GM23248 (cell line): ENCODE measurements around the gene ABCD2. TPM values are rescaled to one million over a fixed set of nuclear protein-coding genes. Genes with fewer than 3 reads are reported as not detected.
"Not testable (repeated sequence)": the region's sequence is repeated elsewhere in the genome, so short reads cannot be mapped to it uniquely, and the experiment has no call there.

Experiments used
- DNase-seq: peaks from one replicate; pipeline ENCODE4 v3.0.0-alpha.2; 2015
- H2AFZ ChIP-seq: fragments of 200-600 bp; sonication (generic); 2 replicates; pipeline ENCODE4 v1.6.1; 2016; ENCODE audit warnings: antibody characterized with exemption
- H3F3A ChIP-seq: fragments of 200-600 bp; sonication (generic); 2 replicates; pipeline ENCODE4 v1.6.1; 2016; ENCODE audit warnings: mild to moderate bottlenecking, antibody characterized with exemption, mixed run types; ENCODE audit not compliant: insufficient read depth
- H3K27ac ChIP-seq: fragments of 200-600 bp; sonication (generic); 2 replicates; pipeline ENCODE4 v1.5.1; 2016; ENCODE audit warnings: mild to moderate bottlenecking
- H3K27me3 ChIP-seq: fragments of 200-600 bp; sonication (generic); replicated peaks from 2 replicates; pipeline ENCODE4 v1.6.1; 2016; ENCODE audit warnings: mild to moderate bottlenecking; ENCODE audit not compliant: insufficient read depth
- H3K36me3 ChIP-seq: fragments of 200-600 bp; sonication (generic); 2 replicates; pipeline ENCODE4 v1.6.1; 2016; ENCODE audit warnings: low read depth, mild to moderate bottlenecking
- H3K4me1 ChIP-seq: fragments of 200-600 bp; sonication (generic); 2 replicates; pipeline ENCODE4 v1.6.1; 2016; ENCODE audit warnings: mild to moderate bottlenecking; ENCODE audit not compliant: insufficient read depth
- H3K4me2 ChIP-seq: fragments of 200-600 bp; sonication (generic); one replicate; pipeline ENCODE4 v1.6.1; 2016; ENCODE audit warnings: mild to moderate bottlenecking; ENCODE audit not compliant: unreplicated experiment
- H3K4me3 ChIP-seq: fragments of 200-600 bp; sonication (generic); 2 replicates; pipeline ENCODE4 v1.5.1; 2016; ENCODE audit warnings: mild to moderate bottlenecking
- H3K79me2 ChIP-seq: fragments of 200-600 bp; sonication (generic); 2 replicates; pipeline ENCODE4 v1.6.1; 2016; ENCODE audit warnings: mild to moderate bottlenecking; ENCODE audit not compliant: insufficient read depth
- H3K9ac ChIP-seq: fragments of 200-600 bp; sonication (generic); 2 replicates; pipeline ENCODE4 v1.6.1; 2016; ENCODE audit warnings: mild to moderate bottlenecking
- H3K9me2 ChIP-seq: fragments of 200-600 bp; sonication (generic); 2 replicates; pipeline ENCODE4 v1.6.1; 2016; ENCODE audit warnings: mixed run types, mild to moderate bottlenecking, moderate library complexity; ENCODE audit not compliant: insufficient read depth
- H3K9me3 ChIP-seq: fragments of 200-600 bp; sonication (generic); one replicate; pipeline ENCODE4 v1.6.1; 2017; ENCODE audit warnings: low read depth
- H4K20me1 ChIP-seq: fragments of 200-600 bp; sonication (generic); 2 replicates; pipeline ENCODE4 v1.6.0; 2016; ENCODE audit not compliant: insufficient read depth
- EZH2 ChIP-seq: fragments of 200-600 bp; sonication (generic); IDR thresholded peaks from 2 replicates; pipeline ENCODE4 v1.6.1; 2018; ENCODE audit warnings: antibody characterized with exemption, mild to moderate bottlenecking; ENCODE audit not compliant: insufficient read depth, poor library complexity, severe bottlenecking
- EZH2phosphoT487 ChIP-seq: fragments of 200-600 bp; sonication (generic); IDR thresholded peaks from 2 replicates; pipeline ENCODE4 v1.6.1; 2018; ENCODE audit warnings: antibody characterized with exemption, moderate library complexity, mild to moderate bottlenecking, low read depth; ENCODE audit not compliant: insufficient read depth
- WGBS, 2 experiments: methylation state at CpG; one replicate each; pipeline ENCODE4 v1.1.6; 2015 to 2017; ENCODE audit warnings: low lambda C conversion rate in 2 of 2, low coverage in 1 of 2; ENCODE audit errors: missing lambda C conversion rate in 2 of 2; 5-methylcytosine and 5-hydroxymethylcytosine counted together
- in situ Hi-C: fragments of 300-500 bp; cut with MboI; formaldehyde crosslinking; loops from 2 replicates; pipeline ENCODE4 v1.15.0; 2020
- polyA plus RNA-seq: library from polyadenylated mRNA; unstranded; fragments of >200 nt; fragmentation: Nextera tagmentation; extraction: Ambion mirVana; gene quantifications from 2 replicates; pipeline ENCODE4 v1.2.1, GENCODE V29; 2016
- total RNA-seq: library from RNA; depleted of rRNA; stranded (reverse); fragments of >200 nt; shearing (Covaris generic); gene quantifications from 2 replicates; pipeline ENCODE4 v1.2.3, GENCODE V29; 2014

The ABCD2 gene
- total and polyA plus RNA-seq, 2 experiments from 2014 or later = 0.11 TPM; not detected in 1

DNA sequence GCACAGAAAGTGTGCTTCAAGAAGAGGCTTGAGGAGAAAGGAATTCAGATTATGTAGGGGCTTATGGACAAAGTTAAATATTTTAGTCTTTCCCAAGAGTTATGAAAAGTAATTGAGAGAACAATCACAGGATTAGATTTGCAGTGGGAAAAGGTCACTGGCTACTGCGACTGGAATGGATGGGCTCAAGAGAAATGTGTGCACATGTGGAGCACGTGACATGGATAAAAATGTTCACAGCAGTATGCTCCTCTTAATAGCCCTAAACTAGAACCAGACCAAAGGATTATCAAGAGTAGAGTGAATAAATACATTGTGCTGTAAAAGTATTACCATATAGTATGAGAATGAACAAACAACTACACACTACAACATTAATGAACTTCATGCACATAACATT is 78.1 kb downstream of the ABCD2 start:
- no peak for DNase-seq
- H3F3A ChIP-seq = no peaks in the 10 kb centered on the region

GRCh38 chr12:39538679-39539104 is 80.9 kb downstream of the ABCD2 start:
- no peak for TF ChIP-seq EZH2phosphoT487
- no peak for TF ChIP-seq EZH2
- 78 to 79% methylated on average over 18 of the region's 18 CpGs for WGBS, 2 experiments
- Histone ChIP-seq H3K9ac (no peak overlapping the region), H3K4me2 (no peak overlapping the region), H3K4me1 (no peaks in the 10 kb centered on the region), H3K27me3 (no peaks in the 10 kb centered on the region), H4K20me1 (no peaks in the 10 kb centered on the region), H3K27ac (no peak overlapping the region), H3K79me2 (no peaks in the 10 kb centered on the region), H3K4me3 (no peak overlapping the region), H3K9me2 (no peaks in the 10 kb centered on the region), H3K9me3 (no peaks in the 10 kb centered on the region), H2AFZ (no peak overlapping the region), H3K36me3 (no peaks in the 10 kb centered on the region), H3F3A (no peaks in the 10 kb centered on the region)
- DNase-seq = no peak
- in situ Hi-C loops = no loop called here

More for the DNA sequence above, 78.1 kb downstream of the ABCD2 start:
- no peak overlapping the region for H2AFZ ChIP-seq
- WGBS, 2 experiments = 29 to 34% methylated on average over 2 of the region's 2 CpGs
- no peak overlapping the region for H3K27ac ChIP-seq
- H3K36me3 ChIP-seq = no peaks in the 10 kb centered on the region
- no peak for TF ChIP-seq EZH2phosphoT487
- no peak for TF ChIP-seq EZH2
- no peaks in the 10 kb centered on the region for H3K4me1 ChIP-seq
- H3K4me3 ChIP-seq = no peak overlapping the region
- H3K79me2 ChIP-seq = no peaks in the 10 kb centered on the region
- H3K27me3 ChIP-seq = no peaks in the 10 kb centered on the region
- H3K9me2 ChIP-seq = no peaks in the 10 kb centered on the region
- H3K9ac ChIP-seq = no peak overlapping the region
- no peaks in the 10 kb centered on the region for H3K9me3 ChIP-seq
- in situ Hi-C loops = no loop called here
- no peaks in the 10 kb centered on the region for H4K20me1 ChIP-seq
- H3K4me2 ChIP-seq = no peak overlapping the region

DNA sequence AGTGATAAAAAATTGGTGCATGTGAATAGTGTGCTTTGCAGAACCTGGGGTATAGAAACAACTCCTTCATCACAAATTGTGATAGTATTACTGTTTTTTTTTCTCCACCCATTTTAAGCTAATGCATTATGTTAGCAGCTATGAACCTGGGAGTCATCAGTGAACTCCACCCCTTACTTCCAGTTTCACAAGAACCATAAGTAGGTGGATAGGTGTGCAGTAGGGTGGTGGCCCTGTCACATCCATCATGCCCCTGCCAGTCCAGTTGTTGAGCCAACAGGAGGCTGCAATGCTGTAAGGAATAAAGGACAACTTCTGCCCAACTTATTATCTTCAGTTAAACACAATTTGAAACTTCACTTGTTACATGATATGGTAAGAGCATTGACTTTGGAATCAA is 85.7 kb downstream of the ABCD2 start:
- Histone ChIP-seq H3K27me3 (no peaks in the 10 kb centered on the region), H3K9me2 (no peaks in the 10 kb centered on the region; the same call in 1 of the 2 replicates), H3K9ac (no peak overlapping the region), H4K20me1 (no peaks in the 10 kb centered on the region), H3K4me2 (no peak overlapping the region), H2AFZ (no peak overlapping the region), H3K4me3 (no peak overlapping the region), H3K4me1 (no peaks in the 10 kb centered on the region), H3K36me3 (no peaks in the 10 kb centered on the region), H3F3A (no peaks in the 10 kb centered on the region), H3K27ac (no peak overlapping the region), H3K9me3 (no peaks in the 10 kb centered on the region), H3K79me2 (no peaks in the 10 kb centered on the region)
- in situ Hi-C loops = no loop called here
- no peak for TF ChIP-seq EZH2phosphoT487
- TF ChIP-seq EZH2 = no peak
- no peak for DNase-seq

- Histone ChIP-seq H3K9me2 (no peaks in the 10 kb centered on the region; the same call in 1 of the 2 replicates), H3F3A (no peaks in the 10 kb centered on the region), H3K9ac (no peak overlapping the region), H3K4me2 (no peak overlapping the region), H3K4me1 (no peaks in the 10 kb centered on the region), H3K9me3 (no peaks in the 10 kb centered on the region), H4K20me1 (no peaks in the 10 kb centered on the region), H3K79me2 (no peaks in the 10 kb centered on the region), H2AFZ (no peak overlapping the region), H3K27me3 (no peaks in the 10 kb centered on the region), H3K36me3 (no peaks in the 10 kb centered on the region), H3K27ac (no peak overlapping the region), H3K4me3 (no peak overlapping the region)
- TF ChIP-seq EZH2 (no peak), EZH2phosphoT487 (no peak)
- in situ Hi-C loops = no loop called here
- 64 to 69% methylated on average over 4 of the region's 4 CpGs for WGBS, 2 experiments
- DNase-seq = no peak
These were observed 87.2 kb downstream of the ABCD2 start for GRCh38 chr12:39532448-39532847.

DNA sequence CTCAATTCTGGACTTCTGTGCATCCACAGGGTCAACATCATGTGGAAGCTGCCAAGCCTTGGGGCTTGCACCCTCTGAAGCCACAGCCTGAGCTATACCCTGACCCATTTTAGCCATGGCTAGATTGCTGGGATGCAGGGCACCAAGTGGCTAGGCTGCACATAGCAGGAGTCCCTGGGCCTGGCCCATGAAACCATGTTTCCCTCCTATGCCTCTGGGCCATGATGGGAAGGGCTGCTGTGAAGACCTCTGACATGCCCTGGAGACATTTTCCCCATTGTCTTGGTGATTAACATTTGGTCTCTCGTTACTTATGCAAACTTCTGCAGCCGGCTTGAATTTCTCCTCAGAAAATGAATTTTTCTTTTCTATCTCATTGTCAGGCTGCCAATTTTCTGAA is 92.6 kb downstream of the ABCD2 start:
- Histone ChIP-seq H3K9me3 (no peaks in the 10 kb centered on the region), H3F3A (no peaks in the 10 kb centered on the region), H4K20me1 (no peaks in the 10 kb centered on the region), H3K4me1 (no peaks in the 10 kb centered on the region), H3K27ac (no peak overlapping the region), H3K79me2 (no peaks in the 10 kb centered on the region), H3K36me3 (no peaks in the 10 kb centered on the region), H3K4me3 (no peak overlapping the region), H3K9me2 (no peaks in the 10 kb centered on the region; the same call in 1 of the 2 replicates), H2AFZ (no peak overlapping the region), H3K4me2 (no peak overlapping the region), H3K27me3 (no peaks in the 10 kb centered on the region), H3K9ac (no peak overlapping the region)
- no peak for DNase-seq
- no peak for TF ChIP-seq EZH2
- no peak for TF ChIP-seq EZH2phosphoT487
- 39 to 50% methylated on average over 2 of the region's 2 CpGs for WGBS, 2 experiments
- in situ Hi-C loops = no loop called here

GRCh38 chr12:39522167-39522566 is 97.4 kb downstream of the ABCD2 start:
- H4K20me1 ChIP-seq, H3K79me2 ChIP-seq, H3K9me2 ChIP-seq, H3K4me1 ChIP-seq, H3K4me2 ChIP-seq, H3K9me3 ChIP-seq, H3F3A ChIP-seq, H3K27ac ChIP-seq, H2AFZ ChIP-seq, H3K4me3 ChIP-seq, H3K36me3 ChIP-seq, DNase-seq, in situ Hi-C loops, H3K9ac ChIP-seq, H3K27me3 ChIP-seq: not testable (repeated sequence)
